Measurements from ENCODE around the gene CNP. TPM values are rescaled to one million over a fixed set of nuclear protein-coding genes. Genes with fewer than 3 reads are reported as not detected.

Gene CNP
- total and polyA plus RNA-seq, 2 donors (not counting 1 experiment from before 2014, with no cell fraction given), result 19.0 to 45.2 TPM

DNA sequence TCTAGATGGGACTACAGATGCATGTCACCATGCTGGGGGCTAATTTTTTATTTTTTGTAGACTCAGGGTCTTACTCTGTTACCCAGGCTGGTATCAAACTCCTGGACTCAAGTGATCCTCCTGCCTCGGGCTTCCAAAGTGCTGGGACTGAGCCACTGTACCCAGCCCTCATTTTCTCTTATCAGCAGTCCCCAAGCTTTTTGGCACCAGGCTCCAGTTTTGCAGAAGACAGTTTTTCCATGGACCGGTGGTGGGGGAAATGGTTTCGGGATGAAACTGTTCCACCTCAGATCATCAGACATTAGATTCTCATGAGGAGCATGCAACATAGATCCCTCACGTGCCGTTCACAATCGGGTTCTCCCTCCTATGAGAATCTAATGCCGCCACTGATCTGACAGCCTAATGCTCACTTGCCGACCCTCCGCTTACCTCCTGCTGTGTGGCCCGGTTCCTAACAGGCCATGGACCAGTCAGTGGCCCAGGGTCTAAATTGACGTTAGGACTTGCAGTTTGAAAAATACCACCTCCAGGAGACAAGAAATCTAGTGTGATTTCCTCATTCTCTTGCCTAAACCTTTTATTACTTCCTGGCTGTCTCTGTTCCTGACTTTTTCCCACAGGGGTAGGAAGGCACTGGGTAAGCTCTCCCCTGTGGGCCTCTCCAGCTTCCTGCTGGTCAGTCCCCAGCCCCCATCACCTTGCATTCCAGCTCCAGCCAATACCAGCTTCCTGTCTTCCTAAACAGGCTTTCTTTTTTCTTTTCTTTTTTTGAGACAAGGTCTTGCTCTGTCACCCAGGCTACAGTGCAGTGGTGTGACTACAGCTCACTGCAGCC, 9.3 kb upstream of the CNP start:
- Mint-ChIP-seq H3K4me3 (no peak overlapping the region), H3K4me1 (no peaks in the 10 kb centered on the region), H3K9me3 (ENCODE audit: insufficient read depth) (no peaks in the 10 kb centered on the region), H3K27me3 (no peaks in the 10 kb centered on the region), H3K27ac (no peak overlapping the region)
- Histone ChIP-seq H3K27ac (ENCODE audit: low read length in 2 of 2) (no peak overlapping the region), H3K36me3 (replicated peaks in 1 of 2; ENCODE audit: control extremely low read depth in 1 of 2, control insufficient read depth in 1 of 2, extremely low read depth in 1 of 2, insufficient read depth in 2 of 2, low read length in 1 of 2) (no peaks in the 10 kb centered on the region), H4K20me1 (ENCODE audit: control insufficient read depth, insufficient read depth, low read length, poor library complexity, severe bottlenecking) (no peaks in the 10 kb centered on the region), H2AFZ (ENCODE audit: insufficient read depth, low read depth, low read length, poor library complexity, severe bottlenecking) (no peak overlapping the region), H3K4me3 (ENCODE audit: control extremely low read depth in 1 of 5, extremely low read depth in 1 of 5, insufficient read depth in 1 of 5, low read depth in 2 of 5, low read length in 4 of 5) (no peak overlapping the region), H3K4me1 (ENCODE audit: control insufficient read depth in 2 of 2, insufficient read depth in 2 of 2, low read length in 2 of 2) (no peaks in the 10 kb centered on the region), H3K27me3 (replicated peaks in 1 of 4; ENCODE audit: control extremely low read depth in 1 of 4, control insufficient read depth in 3 of 4, insufficient read depth in 4 of 4, low read length in 3 of 4) (no peaks in the 10 kb centered on the region), H3K9ac (ENCODE audit: low read length) (no peak overlapping the region), H3K9me3 (ENCODE audit: control extremely low read depth in 1 of 3, control insufficient read depth in 2 of 3, insufficient read depth in 1 of 3, low read length in 2 of 3) (no peaks in the 10 kb centered on the region), H3K4me2 (replicated peaks; ENCODE audit: low read depth, low read length, poor library complexity, severe bottlenecking) (no peak overlapping the region), H3K79me2 (ENCODE audit: control insufficient read depth, insufficient read depth, low read length) (no peaks in the 10 kb centered on the region)
- ChIA-PET POLR2A (no interaction called here), CTCF (interaction anchor here (1.5 to 11.6 kb wide), 2 partner anchors 159 to 163 kb away, joined by 5 to 104 read pairs; partner anchors contain the start of genes HSPB9 and KAT2A)
- intact Hi-C loops (cut with micrococcal nuclease), result no loop called here
- DNase-seq, result no peak
- TF ChIP-seq CTCF (IDR thresholded peaks at IDR 0.05) (no peak), EZH2 (IDR thresholded peaks at IDR 0.05; ENCODE audit: borderline replicate concordance, insufficient read depth, low read depth, low read length, poor library complexity, severe bottlenecking) (no peak)
- no peak for ATAC-seq (ENCODE audit: low read depth)
- whole genome bisulfite sequencing (ENCODE audit: insufficient coverage), result 71% methylated on average over 9 of the region's 11 CpGs

DNA sequence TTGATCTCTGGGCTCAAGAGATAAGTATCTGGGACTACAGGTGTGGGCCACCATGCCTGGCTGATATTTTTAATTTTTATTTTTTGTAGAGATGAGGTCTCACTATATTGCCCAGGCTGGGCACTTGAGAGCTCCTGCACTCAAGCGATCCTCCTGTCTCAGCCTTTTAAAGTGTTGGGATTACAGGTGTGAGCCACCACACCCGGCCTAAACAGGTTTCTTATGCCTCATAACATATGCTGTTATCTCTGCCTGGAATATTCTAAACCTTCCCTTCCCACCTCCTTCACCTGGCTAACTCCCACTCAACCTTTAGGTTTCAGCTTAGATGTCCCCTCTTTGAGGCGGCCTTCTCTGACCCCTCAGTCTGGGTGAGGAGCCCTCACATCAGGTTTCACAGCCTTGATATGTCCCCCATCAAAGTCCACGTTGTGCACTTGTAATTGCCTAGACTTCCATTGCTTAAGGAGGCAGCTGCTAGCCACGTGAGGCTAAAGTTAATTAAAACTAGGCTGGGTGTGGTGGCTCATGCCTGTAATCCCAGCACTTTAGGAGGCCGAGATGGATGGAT, 8.6 kb upstream of the CNP start:
- no peak for DNase-seq
- Histone ChIP-seq H3K4me2 (replicated peaks; ENCODE audit: low read depth, low read length, poor library complexity, severe bottlenecking) (no peak overlapping the region), H3K4me3 (ENCODE audit: control extremely low read depth in 1 of 5, extremely low read depth in 1 of 5, insufficient read depth in 1 of 5, low read depth in 2 of 5, low read length in 4 of 5) (no peak overlapping the region), H3K9ac (ENCODE audit: low read length) (no peak overlapping the region), H3K4me1 (ENCODE audit: control insufficient read depth in 2 of 2, insufficient read depth in 2 of 2, low read length in 2 of 2) (peaks cover 0 to 4% of the 10 kb centered on the region in 2 donors), H4K20me1 (ENCODE audit: control insufficient read depth, insufficient read depth, low read length, poor library complexity, severe bottlenecking) (no peaks in the 10 kb centered on the region), H3K79me2 (ENCODE audit: control insufficient read depth, insufficient read depth, low read length) (no peaks in the 10 kb centered on the region), H3K9me3 (ENCODE audit: control extremely low read depth in 1 of 3, control insufficient read depth in 2 of 3, insufficient read depth in 1 of 3, low read length in 2 of 3) (no peaks in the 10 kb centered on the region), H3K27me3 (replicated peaks in 1 of 4; ENCODE audit: control extremely low read depth in 1 of 4, control insufficient read depth in 3 of 4, insufficient read depth in 4 of 4, low read length in 3 of 4) (no peaks in the 10 kb centered on the region), H2AFZ (ENCODE audit: insufficient read depth, low read depth, low read length, poor library complexity, severe bottlenecking) (no peak overlapping the region), H3K27ac (ENCODE audit: low read length in 2 of 2) (no peak overlapping the region), H3K36me3 (replicated peaks in 1 of 2; ENCODE audit: control extremely low read depth in 1 of 2, control insufficient read depth in 1 of 2, extremely low read depth in 1 of 2, insufficient read depth in 2 of 2, low read length in 1 of 2) (no peaks in the 10 kb centered on the region)
- 93% methylated on average over 5 of the region's 6 CpGs for WGBS (ENCODE audit: insufficient coverage)
- no peaks in the 10 kb centered on the region for H3K27me3 Mint-ChIP-seq
- no peak overlapping the region for H3K27ac Mint-ChIP-seq
- TF ChIP-seq EZH2 (IDR thresholded peaks at IDR 0.05; ENCODE audit: borderline replicate concordance, insufficient read depth, low read depth, low read length, poor library complexity, severe bottlenecking) (no peak), CTCF (IDR thresholded peaks at IDR 0.05) (no peak)
- H3K4me3 Mint-ChIP-seq, result no peak overlapping the region
- no peak for ATAC-seq (ENCODE audit: low read depth)
- no peaks in the 10 kb centered on the region for H3K9me3 Mint-ChIP-seq (ENCODE audit: insufficient read depth)
- H3K4me1 Mint-ChIP-seq, result no peaks in the 10 kb centered on the region
- CTCF ChIA-PET, result interaction anchor here (0.7 to 11.6 kb wide), 7 partner anchors 67 to 220 kb away, joined by 3 to 104 read pairs (median 3); partner anchors contain the start of genes HSPB9 and KAT2A
- POLR2A ChIA-PET, result interaction anchor here (0.5 kb wide), 1 partner anchor 525 kb away, joined by 3 read pairs; no protein-coding TSS in a partner anchor
- intact Hi-C loops (cut with micrococcal nuclease), result no loop called here
